NCI-H748 treated with DMSO at 0.1 percent for 48 hours (cell line): ENCODE data around the gene NDOR1.

ENCODE experiments used
- DNase-seq: peaks from one replicate; lab custom pipeline; 2025; lab: John Stamatoyannopoulos, UW

Gene NDOR1

DNA sequence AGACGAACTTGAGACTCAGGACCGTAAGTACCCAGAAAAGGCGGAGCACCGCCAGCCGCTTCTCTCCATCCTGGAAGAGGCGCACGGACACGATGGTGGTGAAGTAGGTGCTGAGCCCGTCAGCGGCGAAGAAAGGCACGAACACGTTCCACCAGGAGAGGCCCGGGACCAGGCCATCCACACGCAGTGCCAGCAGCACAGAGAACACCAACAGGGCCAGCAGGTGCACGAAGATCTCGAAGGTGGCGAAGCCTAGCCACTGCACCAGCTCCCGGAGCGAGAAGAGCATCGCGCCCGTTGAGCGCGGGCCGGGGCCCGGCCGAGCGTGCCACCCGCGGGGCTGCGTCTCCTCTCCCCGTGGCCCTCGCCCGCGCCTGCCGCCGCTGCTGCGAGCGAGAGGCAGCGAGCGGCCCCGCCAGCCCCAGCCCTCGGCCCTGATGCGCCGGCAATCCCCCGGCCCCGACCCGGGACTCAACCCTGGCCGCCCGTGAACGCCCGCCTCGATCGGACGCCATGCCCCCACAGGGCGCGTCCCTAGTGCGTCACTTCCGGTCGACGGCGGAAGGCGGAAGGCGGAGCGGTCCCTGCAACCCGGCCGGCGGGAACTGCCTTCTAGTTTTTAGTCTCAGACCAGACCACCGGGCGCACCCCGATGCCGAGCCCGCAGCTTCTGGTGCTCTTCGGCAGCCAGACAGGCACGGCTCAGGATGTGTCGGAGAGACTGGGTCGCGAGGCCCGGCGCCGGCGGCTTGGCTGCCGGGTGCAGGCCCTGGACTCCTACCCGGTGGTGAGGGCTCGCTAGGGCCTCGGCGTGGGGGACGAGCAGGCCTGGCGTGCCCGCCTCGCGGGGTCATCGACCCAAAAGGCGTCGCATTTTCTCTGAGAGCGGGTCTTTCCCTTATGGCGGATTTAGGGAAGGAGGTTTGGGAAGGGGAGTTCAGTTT is at the start of gene NDOR1, which contains the start of gene TMEM203:
Gene NDOR1 (plus strand): TSS at position 575 of the 944 bp plus-strand sequence. CDS start 78 bp downstream, at position 653.
Gene TMEM203 (minus strand): TSS at position 523 of the 944 bp plus-strand sequence. CDS start 234 bp downstream, at position 289.
- DNase-seq: peak; percentile 44

- DNase-seq: no peak
Measured at GRCh38 chr9:137156567-137157375, 48.7 kb upstream of the NDOR1 start.

GRCh38 chr9:137157618-137158415 is 47.7 kb upstream of the NDOR1 start:
- no peak for DNase-seq

DNA sequence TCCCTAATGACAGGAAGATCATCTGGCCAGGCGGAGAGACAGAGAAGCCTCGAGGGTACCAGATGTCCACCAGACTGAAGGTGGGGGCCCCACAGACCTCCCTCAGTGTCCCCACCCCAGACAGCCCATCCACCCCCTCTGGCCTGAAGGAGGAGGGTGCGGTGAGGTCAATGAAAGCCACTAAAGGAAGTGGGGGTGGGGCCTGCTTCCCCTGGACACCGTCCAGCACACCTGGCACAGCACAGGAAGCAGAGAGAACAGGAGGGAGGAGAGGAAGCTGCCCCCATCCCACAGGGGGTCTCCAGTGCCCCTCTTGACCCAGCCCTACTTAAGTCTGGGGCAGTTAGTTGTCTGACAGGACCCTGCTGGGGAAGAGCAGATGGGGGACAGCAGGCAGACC is 46.9 kb upstream of the NDOR1 start:
- DNase-seq: no peak

- no peak for DNase-seq
Measured at GRCh38 chr9:137159105-137160053, 46.1 kb upstream of the NDOR1 start.

- no peak for DNase-seq
Measured at GRCh38 chr9:137160054-137160425, 45.5 kb upstream of the NDOR1 start.

GRCh38 chr9:137160716-137161557 is 44.6 kb upstream of the NDOR1 start:
- no peak for DNase-seq

GRCh38 chr9:137161558-137162486 is 43.7 kb upstream of the NDOR1 start:
- DNase-seq: peak; percentile 64

DNA sequence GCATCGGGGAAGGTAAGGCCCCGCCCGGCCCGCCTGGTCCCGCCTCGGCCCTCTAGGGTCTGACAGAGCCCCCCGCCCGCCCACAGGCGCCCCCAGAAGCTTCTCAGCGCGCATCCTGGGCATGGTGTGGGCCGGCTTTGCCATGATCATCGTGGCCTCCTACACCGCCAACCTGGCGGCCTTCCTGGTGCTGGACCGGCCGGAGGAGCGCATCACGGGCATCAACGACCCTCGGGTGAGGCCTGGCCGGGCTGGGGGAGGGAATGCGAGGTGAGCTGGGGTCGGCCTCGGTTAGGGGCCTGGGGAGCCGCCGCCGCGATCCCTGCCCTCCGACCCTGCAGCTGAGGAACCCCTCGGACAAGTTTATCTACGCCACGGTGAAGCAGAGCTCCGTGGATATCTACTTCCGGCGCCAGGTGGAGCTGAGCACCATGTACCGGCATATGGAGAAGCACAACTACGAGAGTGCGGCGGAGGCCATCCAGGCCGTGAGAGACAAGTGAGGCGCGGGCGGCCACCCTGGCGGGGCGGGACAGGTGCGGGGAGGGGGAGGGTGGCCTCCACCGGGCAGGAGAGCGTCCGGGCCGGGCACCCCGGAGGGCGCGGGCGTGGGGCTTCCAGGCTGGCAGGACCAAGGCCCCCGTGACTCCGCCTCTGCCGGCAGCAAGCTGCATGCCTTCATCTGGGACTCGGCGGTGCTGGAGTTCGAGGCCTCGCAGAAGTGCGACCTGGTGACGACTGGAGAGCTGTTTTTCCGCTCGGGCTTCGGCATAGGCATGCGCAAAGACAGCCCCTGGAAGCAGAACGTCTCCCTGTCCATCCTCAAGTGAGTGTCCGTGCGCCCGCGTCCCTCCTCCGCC is 42.8 kb upstream of the NDOR1 start:
- DNase-seq: no peak

DNA sequence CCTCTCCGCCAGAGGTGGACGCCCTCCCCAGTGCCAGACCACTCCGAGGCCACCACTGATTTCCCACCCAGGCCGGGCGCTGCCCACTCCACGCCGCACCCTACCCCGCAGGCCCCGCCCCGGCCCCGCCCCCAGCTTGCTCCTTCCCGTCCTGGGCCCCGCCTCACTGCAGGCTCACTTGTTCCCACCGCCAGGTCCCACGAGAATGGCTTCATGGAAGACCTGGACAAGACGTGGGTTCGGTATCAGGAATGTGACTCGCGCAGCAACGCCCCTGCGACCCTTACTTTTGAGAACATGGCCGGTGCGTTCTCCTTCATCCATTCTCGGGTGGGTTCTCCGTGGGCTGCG is 42.2 kb upstream of the NDOR1 start:
- DNase-seq: no peak

DNA sequence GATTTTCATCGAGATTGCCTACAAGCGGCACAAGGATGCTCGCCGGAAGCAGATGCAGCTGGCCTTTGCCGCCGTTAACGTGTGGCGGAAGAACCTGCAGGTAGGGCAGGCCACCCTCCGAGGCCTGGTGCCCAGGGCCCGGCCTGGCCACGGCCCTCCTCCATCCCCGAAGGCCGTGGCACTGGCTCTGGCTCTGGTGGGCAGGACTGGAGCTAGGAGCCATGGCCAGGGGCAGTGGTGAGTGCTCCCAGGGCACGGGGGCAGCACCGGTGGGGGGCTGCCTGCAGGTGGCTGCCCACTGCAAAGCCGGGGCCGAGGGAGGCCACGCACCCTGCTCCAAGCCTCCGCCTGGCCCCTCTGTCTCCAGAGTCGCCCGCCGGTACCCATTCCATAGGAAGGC is 41.7 kb upstream of the NDOR1 start:
- DNase-seq: no peak

GRCh38 chr9:137164370-137165249 is 40.9 kb upstream of the NDOR1 start:
- DNase-seq: no peak

GRCh38 chr9:137165250-137165836 is 40.2 kb upstream of the NDOR1 start:
- no peak for DNase-seq

DNA sequence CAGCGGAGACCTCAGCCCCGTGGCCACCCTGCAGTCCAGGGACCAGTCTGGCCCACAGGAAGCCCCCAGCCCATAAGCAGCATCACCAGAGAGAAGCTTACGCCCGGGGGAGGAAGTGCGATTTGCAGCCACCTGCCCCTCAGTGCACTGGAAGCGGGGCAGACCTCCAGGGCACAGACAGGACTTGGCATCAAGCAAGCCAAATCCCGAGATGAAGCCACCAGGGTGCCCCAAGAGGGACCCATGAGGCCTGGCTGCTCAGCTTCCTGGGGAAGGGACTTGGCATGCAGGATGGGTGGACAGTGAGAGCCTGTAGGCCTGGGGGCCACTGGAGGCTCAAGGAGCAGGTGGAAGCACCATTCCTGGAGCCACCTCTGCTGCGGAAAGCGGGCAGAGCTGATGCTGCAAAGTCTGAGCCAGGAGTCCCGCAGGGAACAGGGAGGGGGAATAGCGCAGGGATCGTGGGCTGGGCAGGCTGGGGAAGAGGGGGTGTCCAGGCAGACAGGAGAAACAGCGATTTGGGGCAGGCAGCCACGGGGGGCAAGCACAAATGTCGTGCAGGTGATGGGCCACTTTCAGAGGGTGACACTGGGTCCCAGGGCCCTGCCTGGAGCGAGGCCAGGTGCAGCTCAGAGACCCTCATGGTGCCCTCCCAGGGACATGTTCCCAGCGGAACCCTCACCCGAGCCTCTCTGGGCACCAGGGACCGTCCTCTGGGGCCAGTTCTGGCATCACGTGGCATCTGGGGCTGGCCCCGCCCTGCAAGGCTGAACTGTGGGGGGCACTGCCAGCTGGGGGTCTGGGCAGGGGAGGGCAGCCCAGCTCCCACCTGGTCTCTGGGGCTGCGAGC is 38.9 kb upstream of the NDOR1 start:
- DNase-seq: no peak

- no peak for DNase-seq
Measured at GRCh38 chr9:137167277-137167746, 38.2 kb upstream of the NDOR1 start.
